H9 (cell line): ENCODE data around the gene ATP2A1. TPM values are rescaled to one million over a fixed set of nuclear protein-coding genes. Genes with fewer than 3 reads are reported as not detected.

Experiments used
- DNase-seq: peaks from one replicate; pipeline ENCODE4 v3.0.0-alpha.2; 2017
- H2AFZ ChIP-seq: one replicate; pipeline ENCODE4 v1.6.1; 2013; ENCODE audit warnings: mild to moderate bottlenecking, low read length, control low read depth, moderate library complexity
- H2AK5ac ChIP-seq: 2 replicates; pipeline ENCODE4 v1.6.1; 2013; ENCODE audit warnings: low read length, control low read depth, mixed read lengths; ENCODE audit not compliant: insufficient read length
- H2BK120ac ChIP-seq: one replicate; pipeline ENCODE4 v1.6.1; 2013; ENCODE audit warnings: low read depth, mild to moderate bottlenecking, low read length, control low read depth, inconsistent platforms; ENCODE audit not compliant: poor library complexity, severe bottlenecking
- H2BK12ac ChIP-seq: 2 replicates; pipeline ENCODE4 v1.6.1; 2013; ENCODE audit warnings: low read length, control low read depth, mixed read lengths, low read depth; ENCODE audit not compliant: insufficient read length
- H2BK15ac ChIP-seq: 2 replicates; pipeline ENCODE4 v1.6.1; 2013; ENCODE audit warnings: low read depth, low read length, control low read depth
- H2BK20ac ChIP-seq: one replicate; pipeline ENCODE4 v1.6.1; 2013; ENCODE audit warnings: low read depth, mild to moderate bottlenecking, low read length, control low read depth, inconsistent platforms; ENCODE audit not compliant: poor library complexity, severe bottlenecking
- H2BK5ac ChIP-seq: 2 replicates; pipeline ENCODE4 v1.6.1; 2013; ENCODE audit warnings: low read length, control low read depth, mixed read lengths; ENCODE audit not compliant: insufficient read length
- H3K14ac ChIP-seq: 2 replicates; pipeline ENCODE4 v1.6.1; 2013; ENCODE audit warnings: low read length, control low read depth; ENCODE audit not compliant: insufficient read depth
- H3K18ac ChIP-seq: 2 replicates; pipeline ENCODE4 v1.6.1; 2013; ENCODE audit warnings: low read depth, mild to moderate bottlenecking, mixed read lengths, low read length, control low read depth; ENCODE audit not compliant: insufficient read length
- H3K23ac ChIP-seq: 2 replicates; pipeline ENCODE4 v1.6.1; 2013; ENCODE audit warnings: low read length, control low read depth, mixed read lengths, low read depth; ENCODE audit not compliant: insufficient read length
- H3K23me2 ChIP-seq: 2 replicates; pipeline ENCODE4 v1.6.1; 2013; ENCODE audit warnings: low read depth, mild to moderate bottlenecking, mixed read lengths, low read length, control low read depth; ENCODE audit not compliant: insufficient read length, poor library complexity, severe bottlenecking
- H3K27ac ChIP-seq: 2 replicates; pipeline ENCODE4 v1.5.1; 2013; ENCODE audit warnings: low read length, control low read depth, mixed read lengths, low read depth; ENCODE audit not compliant: insufficient read length
- H3K27me3 ChIP-seq: 2 replicates; pipeline ENCODE4 v1.6.1; 2013; ENCODE audit warnings: low read length, control low read depth, inconsistent platforms; ENCODE audit not compliant: insufficient read depth
- H3K4ac ChIP-seq: 2 replicates; pipeline ENCODE4 v1.6.1; 2013; ENCODE audit warnings: low read depth, mild to moderate bottlenecking, control low read depth, inconsistent platforms, low read length, moderate library complexity
- H3K4me1 ChIP-seq: 2 replicates; pipeline ENCODE4 v1.6.1; 2013; ENCODE audit warnings: low read length, control low read depth, inconsistent platforms; ENCODE audit not compliant: insufficient read depth
- H3K4me2 ChIP-seq: 2 replicates; pipeline ENCODE4 v1.6.1; 2013; ENCODE audit warnings: low read length, control low read depth, mixed read lengths; ENCODE audit not compliant: insufficient read length, insufficient read depth
- H3K56ac ChIP-seq: 2 replicates; pipeline ENCODE4 v1.6.1; 2013; ENCODE audit warnings: low read depth, mild to moderate bottlenecking, mixed read lengths, low read length, control low read depth; ENCODE audit not compliant: insufficient read length
- H3K79me1 ChIP-seq: 2 replicates; pipeline ENCODE4 v1.6.1; 2013; ENCODE audit warnings: low read depth, mild to moderate bottlenecking, moderate library complexity, low read length, control low read depth, inconsistent platforms; ENCODE audit not compliant: insufficient read depth, poor library complexity, severe bottlenecking
- H3K79me2 ChIP-seq: 2 replicates; pipeline ENCODE4 v1.6.1; 2013; ENCODE audit warnings: low read length, control low read depth, inconsistent platforms; ENCODE audit not compliant: insufficient read depth
- H3K9ac ChIP-seq: 2 replicates; pipeline ENCODE4 v1.6.1; 2013; ENCODE audit warnings: low read length, control low read depth, mixed read lengths; ENCODE audit not compliant: insufficient read length; ENCODE audit errors: extremely low read depth
- H3K9me3 ChIP-seq: one replicate; pipeline ENCODE4 v1.6.1; 2013; ENCODE audit warnings: low read depth, low read length, inconsistent platforms; ENCODE audit not compliant: control insufficient read depth
- H3T11ph ChIP-seq: one replicate; pipeline ENCODE4 v1.6.1; 2013; ENCODE audit warnings: mild to moderate bottlenecking, low read length, control low read depth, inconsistent platforms
- H4K20me1 ChIP-seq: one replicate; pipeline ENCODE4 v1.6.1; 2013; ENCODE audit not compliant: control insufficient read depth, insufficient read length, insufficient read depth
- H4K5ac ChIP-seq: 2 replicates; pipeline ENCODE4 v1.6.1; 2013; ENCODE audit warnings: low read depth, mild to moderate bottlenecking, mixed read lengths, low read length, control low read depth; ENCODE audit not compliant: insufficient read length
- H4K8ac ChIP-seq: replicated peaks from 2 replicates; pipeline ENCODE4 v1.6.1; 2013; ENCODE audit warnings: low read length, control low read depth, mixed read lengths, low read depth; ENCODE audit not compliant: insufficient read length
- H4K91ac ChIP-seq: 2 replicates; pipeline ENCODE4 v1.6.1; 2013; ENCODE audit warnings: low read depth, mild to moderate bottlenecking, moderate library complexity, mixed read lengths, low read length, control low read depth; ENCODE audit not compliant: insufficient read length
- H3K27ac Mint-ChIP-seq, 3 experiments: 2 replicates in 2 of 3; 3 replicates in 1 of 3; pipeline ENCODE4 v1.8.0; 2020 to 2021; ENCODE audit warnings: mixed read lengths in 3 of 3, mild to moderate bottlenecking in 1 of 3, moderate library complexity in 1 of 3
- H3K27me3 Mint-ChIP-seq: 2 replicates; pipeline ENCODE4 v1.8.0; 2021; ENCODE audit warnings: low read depth, mild to moderate bottlenecking, moderate library complexity, mixed read lengths
- H3K36me3 Mint-ChIP-seq, 3 experiments: 2 replicates in 2 of 3; 3 replicates in 1 of 3; pipeline ENCODE4 v1.8.0; 2020 to 2021; ENCODE audit warnings: low read depth in 3 of 3, mixed read lengths in 3 of 3; ENCODE audit not compliant: insufficient read depth in 1 of 3
- H3K4me1 Mint-ChIP-seq, 2 experiments: 2 replicates each; pipeline ENCODE4 v1.8.0; 2020; ENCODE audit warnings: mixed read lengths in 2 of 2
- H3K4me3 Mint-ChIP-seq, 2 experiments: 2 replicates in 1 of 2; 3 replicates in 1 of 2; pipeline ENCODE4 v1.8.0; 2020 to 2021; ENCODE audit warnings: mild to moderate bottlenecking in 2 of 2, mixed read lengths in 2 of 2, moderate library complexity in 1 of 2
- H3K9me3 Mint-ChIP-seq, 2 experiments: 2 replicates in 1 of 2; 3 replicates in 1 of 2; pipeline ENCODE4 v1.8.0; 2020; ENCODE audit warnings: mild to moderate bottlenecking in 2 of 2, mixed read lengths in 2 of 2, moderate library complexity in 1 of 2
- total RNA-seq: library from RNA; stranded (reverse); gene quantifications from 2 replicates; pipeline ENCODE4 v1.2.1, GENCODE V29; 2021
- TF ChIP-seq, protein P1 (sequence below): fragments of 200-600 bp; sonication (generic); conservative IDR thresholded peaks from 3 replicates; pipeline ENCODE4 v1.8.0; 2021; ENCODE audit warnings: antibody characterized with exemption, mild to moderate bottlenecking

Gene ATP2A1
- total RNA-seq, 1 experiment from 2014 or later = 4.6 TPM

DNA sequence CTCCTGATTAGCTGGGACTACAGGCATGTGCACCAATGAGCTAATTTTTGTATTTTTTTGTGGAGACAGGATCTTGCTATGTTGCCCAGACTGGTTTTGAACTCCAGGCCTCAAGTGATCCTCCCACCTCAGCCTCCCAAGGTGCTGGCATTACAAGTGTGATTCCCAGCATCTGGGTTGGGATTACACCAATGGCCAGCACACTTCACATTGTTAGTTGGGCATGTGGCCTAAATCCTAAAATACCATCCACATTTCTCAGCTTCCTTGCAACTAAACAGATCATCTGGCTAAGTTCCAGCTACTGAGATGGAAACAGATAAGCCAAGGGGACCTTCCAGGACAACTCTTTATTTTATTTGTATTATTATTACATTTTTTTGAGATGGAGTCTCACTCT, 36.9 kb downstream of the ATP2A1 start:
- H3K79me2 ChIP-seq = no peaks in the 10 kb centered on the region
- H4K20me1 ChIP-seq = no peaks in the 10 kb centered on the region
- H3T11ph ChIP-seq = no peak overlapping the region
- H3K27ac Mint-ChIP-seq = peak overlapping the region in 1 of 3 experiments; percentile 10; a peak in 1 of 7 replicates
- no peak overlapping the region for H3K9ac ChIP-seq
- no peak overlapping the region for H2AK5ac ChIP-seq
- no peak overlapping the region for H3K14ac ChIP-seq
- H4K5ac ChIP-seq = no peak overlapping the region
- H2BK15ac ChIP-seq = no peak overlapping the region
- H3K9me3 ChIP-seq = no peaks in the 10 kb centered on the region
- no peaks in the 10 kb centered on the region for H3K27me3 Mint-ChIP-seq
- DNase-seq = no peak
- no peak overlapping the region for H3K4ac ChIP-seq
- H3K27me3 ChIP-seq = no peaks in the 10 kb centered on the region
- H3K4me3 Mint-ChIP-seq = no peak overlapping the region
- H3K18ac ChIP-seq = no peak overlapping the region
- H3K56ac ChIP-seq = no peak overlapping the region
- no peak overlapping the region for H3K27ac ChIP-seq
- H3K4me2 ChIP-seq = no peak overlapping the region
- H3K79me1 ChIP-seq = no peaks in the 10 kb centered on the region
- H3K9me3 Mint-ChIP-seq = no peaks in the 10 kb centered on the region
- no peak overlapping the region for H3K23ac ChIP-seq
- H2BK12ac ChIP-seq = no peak overlapping the region
- H2BK120ac ChIP-seq = no peak overlapping the region
- H4K8ac ChIP-seq = no peak overlapping the region
- no peak overlapping the region for H2AFZ ChIP-seq
- TF ChIP-seq, protein P1, sequence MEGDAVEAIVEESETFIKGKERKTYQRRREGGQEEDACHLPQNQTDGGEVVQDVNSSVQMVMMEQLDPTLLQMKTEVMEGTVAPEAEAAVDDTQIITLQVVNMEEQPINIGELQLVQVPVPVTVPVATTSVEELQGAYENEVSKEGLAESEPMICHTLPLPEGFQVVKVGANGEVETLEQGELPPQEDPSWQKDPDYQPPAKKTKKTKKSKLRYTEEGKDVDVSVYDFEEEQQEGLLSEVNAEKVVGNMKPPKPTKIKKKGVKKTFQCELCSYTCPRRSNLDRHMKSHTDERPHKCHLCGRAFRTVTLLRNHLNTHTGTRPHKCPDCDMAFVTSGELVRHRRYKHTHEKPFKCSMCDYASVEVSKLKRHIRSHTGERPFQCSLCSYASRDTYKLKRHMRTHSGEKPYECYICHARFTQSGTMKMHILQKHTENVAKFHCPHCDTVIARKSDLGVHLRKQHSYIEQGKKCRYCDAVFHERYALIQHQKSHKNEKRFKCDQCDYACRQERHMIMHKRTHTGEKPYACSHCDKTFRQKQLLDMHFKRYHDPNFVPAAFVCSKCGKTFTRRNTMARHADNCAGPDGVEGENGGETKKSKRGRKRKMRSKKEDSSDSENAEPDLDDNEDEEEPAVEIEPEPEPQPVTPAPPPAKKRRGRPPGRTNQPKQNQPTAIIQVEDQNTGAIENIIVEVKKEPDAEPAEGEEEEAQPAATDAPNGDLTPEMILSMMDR = no peak
- no peak overlapping the region for H2BK20ac ChIP-seq
- peaks cover 4 to 47% (median 31%) of the 10 kb centered on the region in 3 experiments; a peak in 5 of 7 replicates for H3K36me3 Mint-ChIP-seq
- H3K4me1 ChIP-seq = no peaks in the 10 kb centered on the region
- H3K4me1 Mint-ChIP-seq = no peaks in the 10 kb centered on the region
- no peaks in the 10 kb centered on the region for H3K23me2 ChIP-seq
- H2BK5ac ChIP-seq = no peak overlapping the region
- H4K91ac ChIP-seq = no peak overlapping the region
